ENCODE data around the gene MCCC2.

MCCC2 gene

DNA sequence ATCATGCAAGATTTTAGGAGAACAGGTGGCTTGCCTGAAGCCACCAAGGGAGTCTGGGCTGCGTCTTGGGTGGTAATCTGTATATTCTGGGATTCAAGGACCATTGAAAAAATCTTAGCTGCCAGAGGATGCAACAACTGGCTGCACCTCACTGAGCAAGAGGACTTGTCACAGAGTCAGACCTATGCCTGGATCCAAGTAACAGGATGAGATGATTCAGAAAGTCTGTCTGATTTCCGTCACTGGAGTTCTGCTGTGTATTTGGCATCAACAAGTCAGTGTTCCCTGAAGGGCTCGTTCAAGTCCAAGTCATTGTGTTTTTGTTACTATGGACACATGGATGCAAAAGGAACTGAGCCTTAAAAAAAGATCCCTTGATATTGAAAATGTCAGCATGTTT lies 94.2 kb downstream of the MCCC2 start:
- intact Hi-C loops (cut with DNase I; ENCODE audit: low total_unique reads), result no loop called here
- H3K9me3 ChIP-seq, result no peaks in the 10 kb centered on the region
- TF ChIP-seq, protein P1, sequence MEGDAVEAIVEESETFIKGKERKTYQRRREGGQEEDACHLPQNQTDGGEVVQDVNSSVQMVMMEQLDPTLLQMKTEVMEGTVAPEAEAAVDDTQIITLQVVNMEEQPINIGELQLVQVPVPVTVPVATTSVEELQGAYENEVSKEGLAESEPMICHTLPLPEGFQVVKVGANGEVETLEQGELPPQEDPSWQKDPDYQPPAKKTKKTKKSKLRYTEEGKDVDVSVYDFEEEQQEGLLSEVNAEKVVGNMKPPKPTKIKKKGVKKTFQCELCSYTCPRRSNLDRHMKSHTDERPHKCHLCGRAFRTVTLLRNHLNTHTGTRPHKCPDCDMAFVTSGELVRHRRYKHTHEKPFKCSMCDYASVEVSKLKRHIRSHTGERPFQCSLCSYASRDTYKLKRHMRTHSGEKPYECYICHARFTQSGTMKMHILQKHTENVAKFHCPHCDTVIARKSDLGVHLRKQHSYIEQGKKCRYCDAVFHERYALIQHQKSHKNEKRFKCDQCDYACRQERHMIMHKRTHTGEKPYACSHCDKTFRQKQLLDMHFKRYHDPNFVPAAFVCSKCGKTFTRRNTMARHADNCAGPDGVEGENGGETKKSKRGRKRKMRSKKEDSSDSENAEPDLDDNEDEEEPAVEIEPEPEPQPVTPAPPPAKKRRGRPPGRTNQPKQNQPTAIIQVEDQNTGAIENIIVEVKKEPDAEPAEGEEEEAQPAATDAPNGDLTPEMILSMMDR (IDR thresholded peaks at IDR 0.05), result no peak
- H3K4me3 ChIP-seq, result no peak overlapping the region
- peak overlapping the region in 1 of 2 donors; percentile 31 for H3K27ac ChIP-seq
- no peaks in the 10 kb centered on the region for H3K4me1 ChIP-seq
- H3K27me3 ChIP-seq, result peaks cover 0 to 7% of the 10 kb centered on the region in 2 donors
- DNase-seq, result no peak
- H3K36me3 ChIP-seq, result no peaks in the 10 kb centered on the region

DNA sequence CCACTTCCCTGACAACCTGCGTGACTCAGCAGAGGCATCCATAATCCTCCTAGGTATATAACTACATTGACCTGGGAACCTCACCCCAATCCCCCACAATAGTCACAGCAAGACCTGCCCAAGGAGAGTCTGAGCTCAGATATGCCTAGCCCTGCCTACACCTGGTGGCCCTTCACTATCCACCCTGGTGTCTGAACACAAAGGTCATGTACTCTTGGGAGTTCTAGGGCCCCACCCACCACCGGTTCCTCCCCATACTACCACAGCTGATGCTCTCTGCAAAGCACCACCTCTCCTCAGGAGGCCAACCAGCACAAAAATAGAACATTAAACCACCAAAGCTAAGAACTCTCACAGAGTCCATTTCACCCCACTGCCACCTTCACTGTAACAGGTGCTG lies 97.2 kb downstream of the MCCC2 start:
- Histone ChIP-seq H3K36me3 (no peaks in the 10 kb centered on the region), H3K27me3 (peaks cover 0 to 7% of the 10 kb centered on the region in 2 donors), H3K4me3 (no peak overlapping the region), H3K27ac (no peak overlapping the region), H3K4me1 (no peaks in the 10 kb centered on the region), H3K9me3 (no peaks in the 10 kb centered on the region)
- intact Hi-C loops (cut with DNase I; ENCODE audit: low total_unique reads), result no loop called here
- DNase-seq, result no peak
- TF ChIP-seq, protein P1 (IDR thresholded peaks at IDR 0.05), result no peak

DNA sequence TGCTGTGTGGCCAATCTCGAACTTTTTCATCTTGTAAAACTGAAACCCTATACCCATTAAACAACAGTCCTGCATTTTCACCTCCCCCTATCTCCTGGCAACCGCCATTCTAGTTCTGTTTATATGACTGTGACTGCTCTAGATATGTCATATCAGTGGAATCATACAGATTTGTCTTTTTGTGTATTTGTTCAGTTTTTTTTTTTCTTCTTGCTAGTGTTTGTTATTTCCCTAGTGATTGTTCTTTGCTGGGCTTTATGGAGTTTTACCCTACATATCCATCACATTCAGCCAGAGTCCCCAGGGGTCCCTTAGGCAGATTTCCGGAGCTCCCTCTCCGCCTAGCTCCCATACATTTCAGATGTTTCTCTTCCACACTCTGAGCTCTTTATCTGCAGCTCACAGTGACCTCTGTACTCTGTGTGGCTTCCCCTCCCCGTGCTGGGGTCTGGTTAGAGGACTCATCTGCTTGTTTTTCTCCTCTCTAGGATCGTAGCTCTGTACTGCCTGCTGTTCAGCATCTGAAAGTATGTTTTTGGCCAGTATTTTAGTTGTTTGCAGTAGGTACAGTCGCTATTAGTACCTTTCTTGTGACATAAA lies 106.8 kb downstream of the MCCC2 start:
- Histone ChIP-seq H3K27ac (no peak overlapping the region), H3K9me3 (no peaks in the 10 kb centered on the region), H3K4me1 (no peaks in the 10 kb centered on the region), H3K27me3 (peaks cover 0 to 15% of the 10 kb centered on the region in 2 donors), H3K36me3 (no peaks in the 10 kb centered on the region), H3K4me3 (no peak overlapping the region)
- intact Hi-C loops (cut with DNase I; ENCODE audit: low total_unique reads), result no loop called here
- DNase-seq, result no peak
- TF ChIP-seq, protein P1 (IDR thresholded peaks at IDR 0.05), result no peak

- no peaks in the 10 kb centered on the region for H3K36me3 ChIP-seq
- no peaks in the 10 kb centered on the region for H3K9me3 ChIP-seq
- H3K4me3 ChIP-seq, result no peak overlapping the region
- intact Hi-C loops (cut with DNase I; ENCODE audit: low total_unique reads), result no loop called here
- H3K27ac ChIP-seq, result no peak overlapping the region
- no peak for DNase-seq
- peaks cover 0 to 16% of the 10 kb centered on the region in 2 donors for H3K27me3 ChIP-seq
- H3K4me1 ChIP-seq, result no peaks in the 10 kb centered on the region
- TF ChIP-seq, protein P1 (IDR thresholded peaks at IDR 0.05), result no peak
These were observed 107.9 kb downstream of the MCCC2 start for GRCh38 chr5:71695071-71695470.

DNA sequence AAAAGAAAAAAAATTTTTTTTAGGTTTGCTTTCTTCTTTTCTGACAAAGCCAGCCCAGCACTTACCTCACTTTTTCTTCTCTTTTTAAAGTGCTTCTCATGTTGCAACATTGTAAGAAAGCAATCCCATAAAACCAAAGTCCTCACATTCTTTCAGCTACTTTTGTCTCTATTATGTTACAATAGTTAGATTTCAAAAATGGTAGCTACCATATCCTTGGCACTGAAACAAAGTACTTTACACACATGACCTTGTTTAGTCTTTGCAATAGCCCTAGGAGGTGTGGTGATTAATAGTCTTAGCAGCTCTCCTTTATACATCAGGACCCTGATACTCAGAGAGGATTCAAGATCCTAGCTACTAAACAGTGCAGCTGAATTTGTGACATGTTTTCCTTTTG lies 108.5 kb downstream of the MCCC2 start:
- intact Hi-C loops (cut with DNase I; ENCODE audit: low total_unique reads), result no loop called here
- no peaks in the 10 kb centered on the region for H3K4me1 ChIP-seq
- H3K27ac ChIP-seq, result no peak overlapping the region
- H3K9me3 ChIP-seq, result no peaks in the 10 kb centered on the region
- no peaks in the 10 kb centered on the region for H3K36me3 ChIP-seq
- H3K27me3 ChIP-seq, result peaks cover 0 to 16% of the 10 kb centered on the region in 2 donors
- TF ChIP-seq, protein P1 (IDR thresholded peaks at IDR 0.05), result no peak
- DNase-seq, result no peak
- no peak overlapping the region for H3K4me3 ChIP-seq

DNA sequence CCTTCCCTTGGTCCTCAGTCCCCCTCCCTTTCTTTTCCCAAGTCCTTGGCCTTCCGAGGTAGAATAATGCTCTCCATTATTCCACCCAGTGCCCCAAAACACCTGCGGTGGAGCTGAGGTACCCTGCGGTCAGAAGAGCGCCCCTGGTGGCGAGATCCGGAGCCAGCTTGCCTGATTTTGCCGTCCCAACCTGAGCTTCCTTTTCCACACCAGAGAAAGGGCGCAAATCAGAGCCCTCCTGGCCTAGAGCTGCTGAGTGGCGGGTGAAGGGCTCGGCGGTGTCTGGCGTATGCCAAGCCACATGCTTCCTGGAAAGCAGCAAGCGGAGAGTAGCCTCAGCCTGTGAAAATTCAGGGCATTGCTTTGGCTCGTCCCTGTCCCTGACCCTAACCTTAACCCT lies 110.8 kb downstream of the MCCC2 start:
- Histone ChIP-seq H3K4me1 (no peaks in the 10 kb centered on the region), H3K27me3 (peaks cover 0 to 18% of the 10 kb centered on the region in 2 donors), H3K36me3 (no peaks in the 10 kb centered on the region), H3K27ac (no peak overlapping the region), H3K9me3 (no peaks in the 10 kb centered on the region), H3K4me3 (no peak overlapping the region)
- DNase-seq, result no peak
- intact Hi-C loops (cut with DNase I; ENCODE audit: low total_unique reads), result no loop called here
- TF ChIP-seq, protein P1 (IDR thresholded peaks at IDR 0.05), result no peak
